ENCODE results near the gene SMCO3.
A peak's percentile ranks its signal among the peaks of the same experiment; 100 is the strongest.

Gene SMCO3

GRCh38 chr12:14756334-14757143 lies 57.4 kb downstream of the SMCO3 start:
- peak; percentile 29 for TF ChIP-seq CTCF (IDR thresholded peaks at IDR 0.05; ENCODE audit: insufficient read depth, low read depth, low read length, missing control alignments)
- no peak overlapping the region for H3K4me3 ChIP-seq (ENCODE audit: low read length)
- no peak for DNase-seq (ENCODE audit: low read depth)
